ENCODE data around the gene ST6GALNAC3.

ST6GALNAC3 gene

DNA sequence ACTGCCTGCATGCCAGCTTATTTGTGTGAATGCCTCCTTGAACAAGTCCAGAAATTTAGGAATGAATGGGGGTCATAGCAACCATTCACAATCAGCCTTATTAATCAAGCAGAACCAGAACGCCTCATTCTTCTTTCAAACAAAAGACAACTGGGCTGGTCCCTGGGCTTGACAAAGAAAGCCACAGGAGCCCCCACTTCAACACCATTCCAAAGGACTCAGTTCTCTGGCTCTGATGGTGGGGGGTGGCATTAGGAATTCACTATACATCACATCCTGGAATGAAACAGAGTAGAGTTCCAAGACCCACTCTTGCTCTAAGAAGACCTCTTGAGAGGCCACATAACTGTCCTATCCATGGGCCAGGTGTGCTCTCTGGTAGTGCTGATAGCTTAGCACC, 606.1 kb downstream of the ST6GALNAC3 start:
- no peak for DNase-seq

GRCh38 chr1:76682138-76682537, 607.6 kb downstream of the ST6GALNAC3 start:
- no peak for DNase-seq

All from amygdala (tissue), 56 donors.